Activated CD4-positive, alpha-beta T cell treated with anti-CD3 and anti-CD28 coated beads for 48 hours (primary cell): ENCODE measurements around the gene NINJ2.
A peak's percentile ranks its signal among the peaks of the same experiment; 100 is the strongest.

Experiments
- DNase-seq: peaks from one replicate; pipeline ENCODE4 v3.0.0-alpha.2; 2020

NINJ2 gene

DNA sequence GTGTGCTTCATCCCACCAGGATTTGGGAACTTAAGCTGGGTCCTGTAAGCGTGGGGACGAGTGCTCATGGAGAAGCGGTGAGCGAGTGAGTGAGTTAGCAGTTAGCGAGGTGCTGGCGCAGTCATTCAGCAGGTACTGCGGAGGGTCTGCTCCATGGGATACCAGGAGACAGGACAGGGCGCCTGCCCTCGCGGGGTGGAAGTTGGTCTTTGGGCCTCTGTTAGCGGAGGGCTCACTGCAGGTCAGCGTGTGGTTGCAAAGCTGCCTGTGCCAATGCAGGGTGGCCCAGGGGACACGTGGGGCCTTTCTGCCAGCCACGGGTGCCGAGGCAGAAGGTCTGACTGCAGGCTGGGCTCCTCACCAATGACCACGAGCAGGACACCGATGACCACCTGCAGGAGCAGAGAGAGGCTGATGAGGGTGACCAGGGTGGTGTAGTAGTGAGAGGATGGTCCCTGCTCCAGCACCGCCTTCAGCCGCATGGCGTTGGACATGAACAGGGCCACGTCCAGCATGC is 97.6 kb downstream of the NINJ2 start:
- DNase-seq, result no peak

DNA sequence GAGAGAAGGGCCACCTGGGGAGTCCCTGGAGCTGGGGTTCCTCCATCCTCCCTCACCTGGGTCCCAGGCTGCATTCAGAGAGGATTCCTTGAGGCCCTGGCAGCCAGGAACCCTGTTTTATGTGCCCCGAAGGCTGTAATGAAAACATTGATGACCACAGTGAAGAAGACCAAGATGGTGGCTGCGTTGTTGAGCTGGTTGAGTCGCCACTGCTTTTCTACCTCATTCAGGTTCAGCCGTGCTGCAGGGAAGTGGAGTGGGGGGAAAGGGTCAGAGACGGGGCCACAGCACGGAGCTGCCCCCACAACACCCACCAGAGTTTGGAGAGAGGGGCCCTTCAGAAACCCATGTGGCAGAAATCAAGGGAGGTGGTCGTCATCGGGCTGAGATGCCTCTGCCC is 98.1 kb downstream of the NINJ2 start:
- DNase-seq, result no peak

DNA sequence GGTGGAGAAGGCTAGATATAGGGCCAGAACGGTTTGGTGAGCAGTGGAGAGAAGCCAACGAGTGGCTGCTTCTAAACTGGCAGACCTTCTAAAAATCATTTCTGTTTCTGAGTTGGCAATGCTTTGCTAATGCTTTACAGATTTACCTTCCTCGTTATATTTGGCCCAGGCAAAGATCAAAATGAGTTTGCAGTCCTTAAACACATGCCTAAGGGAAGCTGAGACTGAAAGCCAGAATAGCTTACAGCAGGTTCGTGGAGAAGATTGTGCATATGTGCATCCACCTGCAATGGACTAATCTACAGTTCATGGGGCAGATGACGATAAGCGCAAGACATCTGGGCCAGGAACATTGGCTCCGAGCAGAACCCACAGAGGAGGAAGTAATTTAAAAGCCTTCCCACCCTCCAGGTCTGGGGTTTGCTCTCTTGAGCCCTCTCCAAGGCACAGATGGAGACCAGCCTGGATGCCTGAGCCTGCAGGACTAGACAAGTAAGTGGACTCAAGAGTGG is 99.4 kb downstream of the NINJ2 start:
- DNase-seq, result no peak

DNA sequence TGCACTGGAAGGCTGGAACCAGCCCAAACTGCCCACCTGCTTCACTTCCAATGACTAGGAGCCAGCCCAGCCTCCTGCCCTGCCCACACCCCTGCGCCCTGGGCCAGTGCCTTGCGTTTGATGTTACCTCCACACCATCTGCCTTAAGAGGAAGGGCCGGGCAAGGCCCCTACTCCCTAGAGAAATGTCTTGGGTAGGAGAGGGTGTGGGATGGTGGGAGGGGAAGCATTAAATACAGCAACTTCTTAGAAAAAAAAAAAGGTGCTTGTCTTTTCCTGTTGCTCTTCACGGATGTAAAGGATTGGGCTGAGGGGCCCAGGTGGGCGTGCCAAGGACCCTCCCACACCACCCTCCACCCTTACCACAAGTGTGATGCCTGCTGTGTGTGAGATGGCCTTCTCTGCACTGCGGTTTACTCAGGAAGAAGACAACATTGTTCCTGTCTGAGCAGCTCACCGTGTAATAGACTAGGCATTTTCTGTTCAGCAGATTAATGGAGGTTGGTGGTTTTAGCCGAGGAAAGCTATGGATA is 99.9 kb downstream of the NINJ2 start:
- DNase-seq, result peak; percentile 53

DNA sequence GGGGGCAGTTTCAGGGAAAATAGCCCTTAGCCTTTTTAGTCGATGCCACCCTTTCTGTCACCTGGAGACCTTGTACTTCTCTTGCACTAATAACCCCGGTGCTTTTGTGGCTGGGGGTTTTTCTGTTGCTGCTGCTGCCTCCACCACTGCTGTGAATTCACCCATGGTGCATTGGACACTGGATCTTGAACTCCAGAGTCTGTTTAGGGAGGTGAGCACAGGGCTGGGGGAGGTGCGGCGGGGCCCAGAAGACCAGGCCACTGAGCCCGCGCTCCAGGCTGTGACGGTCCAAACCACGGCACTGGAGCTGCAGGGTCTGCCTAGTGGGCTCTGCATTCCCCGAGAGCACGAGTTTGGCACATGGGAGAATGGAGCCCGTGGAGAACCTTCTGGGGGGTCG is 100.6 kb downstream of the NINJ2 start:
- DNase-seq, result no peak

DNA sequence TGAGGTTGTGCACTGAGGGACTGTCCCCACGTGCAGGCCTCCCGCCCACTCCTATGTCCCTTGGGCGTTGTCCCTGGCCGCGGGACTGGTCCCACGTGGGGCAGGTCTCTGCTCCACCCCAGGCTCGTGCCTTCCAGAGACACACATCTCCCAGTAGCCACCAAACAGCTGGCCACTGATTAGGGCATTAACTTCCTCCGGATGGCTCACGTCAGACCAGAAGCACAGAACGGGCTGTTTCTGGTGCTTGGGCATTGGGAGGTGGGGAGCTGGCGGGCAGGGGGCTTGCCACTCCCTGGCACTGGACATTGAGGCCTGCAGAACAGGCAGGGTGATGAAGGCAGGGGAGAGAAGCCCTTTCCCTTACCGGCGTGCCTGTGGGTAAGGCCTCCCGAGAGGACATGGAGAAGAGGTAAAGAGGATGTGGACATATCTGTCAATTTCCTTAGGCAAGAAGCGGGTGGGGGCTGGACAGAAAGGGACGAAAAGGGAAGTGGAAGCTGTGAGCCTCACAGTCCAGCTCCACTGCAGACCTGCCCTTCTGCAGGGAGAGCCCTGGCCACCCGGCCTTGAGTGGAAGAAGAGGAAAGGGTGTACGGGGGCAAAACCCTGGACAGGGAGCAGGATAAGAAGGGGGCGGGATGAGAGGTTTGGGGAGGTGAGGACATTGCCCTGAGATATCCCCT is 101.2 kb downstream of the NINJ2 start:
- no peak for DNase-seq

DNA sequence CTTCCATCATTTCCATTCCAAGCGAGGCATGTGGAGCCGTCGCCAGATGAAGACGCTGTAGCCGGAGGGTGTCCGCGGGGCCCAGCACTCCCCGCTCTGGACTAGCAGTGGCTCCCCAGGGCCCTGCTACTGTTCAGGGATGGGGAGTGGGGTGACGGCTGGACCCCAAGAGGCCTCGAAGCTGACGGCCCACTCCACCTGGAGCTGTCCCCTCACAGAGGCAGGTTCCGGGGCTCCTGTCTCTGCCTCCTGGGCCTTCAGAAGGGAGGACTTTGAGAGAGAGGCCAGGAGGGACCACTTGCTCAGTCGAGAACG is 101.9 kb downstream of the NINJ2 start:
- no peak for DNase-seq

DNA sequence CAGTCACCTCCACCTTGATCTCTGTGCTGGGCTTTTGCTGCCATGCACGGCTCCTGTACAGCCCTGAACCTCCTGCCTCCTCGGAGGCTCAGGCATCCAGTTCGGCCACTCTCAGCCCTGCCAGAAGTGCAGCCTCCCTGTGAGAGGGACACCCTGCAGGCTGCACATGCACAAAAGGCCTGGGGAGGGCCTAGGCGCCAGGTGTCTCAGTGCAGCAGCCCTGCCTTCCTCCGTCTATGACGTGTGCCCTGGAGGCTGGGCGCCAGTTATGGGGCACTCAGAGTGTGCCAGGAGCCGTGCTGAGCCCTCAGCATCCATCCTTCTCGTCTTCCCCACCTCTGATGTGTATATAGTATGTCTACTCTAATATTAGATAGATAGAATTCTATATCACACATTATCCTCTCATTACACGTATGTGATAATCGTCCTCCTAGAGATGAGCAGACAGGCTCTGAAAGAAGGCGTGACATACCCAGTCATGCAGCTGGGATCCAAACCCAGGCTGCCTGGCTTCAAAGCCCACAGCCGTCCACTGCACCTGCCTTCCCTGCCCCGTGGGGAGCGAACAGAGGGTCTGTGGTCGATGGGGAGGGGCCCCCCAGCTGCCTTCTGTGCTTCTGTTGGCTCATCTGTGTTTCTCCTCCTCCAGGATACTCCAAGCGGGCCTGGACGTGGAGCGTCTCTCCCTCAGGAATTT is 102.4 kb downstream of the NINJ2 start:
- DNase-seq, result no peak

DNA sequence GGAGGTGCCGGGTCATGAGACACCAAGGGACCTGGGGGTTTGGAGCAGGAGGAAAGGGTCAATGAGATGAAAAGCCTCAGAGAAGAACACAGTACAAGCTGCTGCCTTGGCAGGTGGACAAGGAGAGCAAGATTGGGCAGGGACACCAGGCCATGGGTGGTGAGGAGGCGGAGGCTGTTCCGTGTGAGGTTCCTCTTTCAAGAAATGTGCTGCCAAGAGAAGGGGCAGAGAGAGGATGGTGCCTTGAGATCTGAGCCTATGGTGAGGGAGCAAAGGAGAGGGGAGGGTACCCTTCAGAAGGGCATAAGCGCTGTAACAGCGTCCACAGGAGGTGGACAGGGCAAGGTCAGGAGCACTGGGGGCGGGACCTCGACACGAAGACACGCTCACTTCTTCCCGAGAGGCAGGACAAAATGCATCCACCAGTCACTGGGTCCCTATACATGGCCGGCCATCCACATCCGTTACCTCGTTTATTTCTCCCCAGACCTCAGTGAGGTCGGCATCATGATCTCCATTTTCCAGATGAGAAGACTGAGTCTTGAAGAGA is 103.3 kb downstream of the NINJ2 start:
- DNase-seq, result no peak

DNA sequence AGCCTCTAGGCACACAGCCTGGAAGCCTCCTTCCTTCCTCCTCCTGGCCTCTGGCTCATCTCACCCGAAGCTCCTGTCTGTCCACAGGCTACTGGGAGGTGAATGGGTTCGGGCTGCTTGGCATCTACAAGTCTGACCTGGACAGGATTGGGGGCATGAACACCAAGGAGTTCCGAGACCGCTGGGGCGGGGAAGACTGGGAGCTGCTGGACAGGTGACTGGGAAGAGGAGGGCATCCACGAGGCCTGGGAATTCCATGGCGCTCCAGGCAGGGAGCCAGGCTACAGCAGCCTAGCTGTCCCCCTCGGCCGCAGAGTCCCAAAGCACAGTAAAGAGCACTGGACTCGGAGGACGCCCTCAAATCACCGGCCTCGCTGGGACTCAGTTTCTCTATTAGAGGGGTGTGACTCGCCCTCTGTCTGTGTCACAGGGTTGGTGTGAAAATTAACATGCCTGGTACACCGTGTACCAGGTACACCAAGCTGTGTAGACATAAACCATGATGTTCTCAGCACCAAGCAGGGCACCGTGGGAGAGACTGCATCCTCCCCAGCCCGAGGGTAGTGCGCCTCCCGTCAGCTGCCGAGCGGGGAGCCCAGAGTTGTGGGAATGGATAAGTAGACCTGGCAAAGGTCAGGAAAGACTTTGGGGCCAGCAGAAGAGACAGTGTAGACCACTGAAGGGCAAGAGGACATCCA is 103.9 kb downstream of the NINJ2 start:
- no peak for DNase-seq

DNA sequence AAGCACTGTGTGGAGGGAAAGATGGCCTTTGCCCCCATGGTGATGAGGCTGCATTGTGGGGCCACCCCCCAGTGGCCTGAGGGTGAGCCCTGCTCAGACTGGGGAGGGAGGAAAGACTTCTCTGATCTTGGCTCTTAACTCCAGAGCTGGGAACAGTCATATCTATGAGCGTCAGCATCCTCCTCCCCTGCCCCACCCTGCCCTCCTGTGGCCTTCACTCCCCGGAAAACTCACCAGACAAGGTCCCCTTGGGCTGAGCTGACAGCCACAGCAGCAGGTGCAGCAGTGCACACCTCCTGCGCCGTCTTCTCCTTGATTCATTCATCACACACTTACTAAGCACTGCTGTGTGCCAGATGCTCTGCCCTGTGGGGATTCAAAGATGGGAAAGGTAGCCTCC is 104.7 kb downstream of the NINJ2 start:
- DNase-seq, result no peak

DNA sequence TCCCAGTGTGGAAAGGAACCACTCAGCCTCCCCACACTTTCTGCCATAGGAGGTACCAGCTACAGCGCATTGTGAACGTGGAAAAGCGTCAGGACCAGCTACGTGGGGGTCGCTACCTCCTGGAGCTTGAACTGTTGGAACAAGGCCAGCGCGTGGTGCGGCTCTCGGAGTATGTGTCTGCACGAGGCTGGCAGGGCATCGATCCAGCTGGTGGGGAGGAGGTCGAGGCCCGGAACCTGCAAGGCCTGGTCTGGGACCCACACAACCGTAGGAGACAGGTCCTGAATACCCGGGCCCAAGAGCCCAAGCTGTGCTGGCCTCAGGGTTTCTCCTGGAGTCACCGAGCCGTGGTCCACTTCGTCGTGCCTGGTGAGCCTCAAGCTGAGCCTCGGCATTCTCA is 106.7 kb downstream of the NINJ2 start:
- no peak for DNase-seq

DNA sequence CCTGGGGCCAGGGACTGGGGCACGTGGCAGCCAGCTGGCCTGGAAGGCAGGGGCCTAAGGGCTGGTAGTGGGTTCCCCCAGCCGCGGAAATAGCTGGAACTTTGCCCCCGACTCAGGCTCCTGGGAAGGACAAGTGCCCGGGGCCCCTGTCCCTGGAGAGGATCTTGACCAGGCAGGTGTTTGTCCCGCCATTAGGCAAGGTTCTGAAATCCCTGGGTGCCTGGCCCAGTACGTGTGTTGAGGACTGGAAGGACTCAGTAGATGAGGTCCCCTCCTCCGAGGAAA is 109.3 kb downstream of the NINJ2 start:
- no peak for DNase-seq

DNA sequence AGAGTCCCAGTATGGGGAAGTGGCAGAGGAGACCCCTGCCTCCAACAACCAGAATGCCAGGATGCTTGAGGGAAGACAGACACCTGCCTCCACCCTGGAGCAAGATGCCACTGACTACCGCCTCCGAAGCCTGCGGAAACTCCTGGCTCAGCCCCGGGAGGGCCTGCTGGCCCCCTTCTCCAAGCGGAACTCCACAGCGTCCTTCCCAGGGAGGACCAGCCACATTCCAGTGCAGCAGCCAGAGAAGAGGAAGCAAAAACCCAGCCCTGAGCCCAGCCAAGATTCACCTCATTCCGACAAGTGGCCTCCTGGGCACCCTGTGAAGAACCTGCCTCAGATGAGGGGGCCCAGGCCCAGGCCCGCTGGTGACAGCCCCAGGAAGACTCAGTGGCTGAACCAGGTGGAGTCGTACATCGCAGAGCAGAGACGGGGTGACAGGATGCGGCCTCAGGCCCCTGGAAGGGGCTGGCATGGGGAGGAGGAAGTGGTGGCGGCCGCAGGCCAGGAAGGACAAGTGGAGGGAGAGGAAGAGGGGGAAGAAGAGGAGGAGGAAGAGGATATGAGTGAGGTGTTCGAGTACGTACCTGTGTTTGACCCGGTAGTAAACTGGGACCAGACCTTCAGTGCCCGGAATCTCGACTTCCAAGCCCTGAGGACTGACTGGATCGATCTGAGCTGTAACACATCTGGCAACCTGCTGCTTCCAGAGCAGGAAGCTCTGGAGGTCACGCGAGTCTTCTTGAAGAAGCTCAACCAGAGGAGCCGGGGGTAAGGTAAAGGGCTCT is 109.8 kb downstream of the NINJ2 start:
- no peak for DNase-seq

DNA sequence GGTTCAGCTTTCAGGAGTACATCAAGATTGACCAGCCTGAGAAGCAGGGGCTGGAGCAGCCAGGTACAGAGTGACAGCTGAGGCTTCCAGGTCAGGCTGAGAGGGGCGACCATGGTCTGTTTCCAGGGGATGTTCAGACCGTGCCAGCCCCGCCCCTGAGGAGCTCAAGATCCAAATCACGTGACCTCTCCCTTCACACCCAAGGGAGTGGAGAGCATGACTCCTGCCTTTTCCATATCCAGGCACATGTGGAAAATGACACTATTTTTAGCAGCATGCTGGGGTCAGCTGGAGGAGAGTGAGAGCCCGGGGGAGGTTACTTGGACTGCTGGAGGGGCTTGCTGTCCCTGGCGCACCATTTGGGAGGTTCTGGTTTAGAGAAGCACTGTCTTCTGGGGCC is 110.8 kb downstream of the NINJ2 start:
- no peak for DNase-seq

DNA sequence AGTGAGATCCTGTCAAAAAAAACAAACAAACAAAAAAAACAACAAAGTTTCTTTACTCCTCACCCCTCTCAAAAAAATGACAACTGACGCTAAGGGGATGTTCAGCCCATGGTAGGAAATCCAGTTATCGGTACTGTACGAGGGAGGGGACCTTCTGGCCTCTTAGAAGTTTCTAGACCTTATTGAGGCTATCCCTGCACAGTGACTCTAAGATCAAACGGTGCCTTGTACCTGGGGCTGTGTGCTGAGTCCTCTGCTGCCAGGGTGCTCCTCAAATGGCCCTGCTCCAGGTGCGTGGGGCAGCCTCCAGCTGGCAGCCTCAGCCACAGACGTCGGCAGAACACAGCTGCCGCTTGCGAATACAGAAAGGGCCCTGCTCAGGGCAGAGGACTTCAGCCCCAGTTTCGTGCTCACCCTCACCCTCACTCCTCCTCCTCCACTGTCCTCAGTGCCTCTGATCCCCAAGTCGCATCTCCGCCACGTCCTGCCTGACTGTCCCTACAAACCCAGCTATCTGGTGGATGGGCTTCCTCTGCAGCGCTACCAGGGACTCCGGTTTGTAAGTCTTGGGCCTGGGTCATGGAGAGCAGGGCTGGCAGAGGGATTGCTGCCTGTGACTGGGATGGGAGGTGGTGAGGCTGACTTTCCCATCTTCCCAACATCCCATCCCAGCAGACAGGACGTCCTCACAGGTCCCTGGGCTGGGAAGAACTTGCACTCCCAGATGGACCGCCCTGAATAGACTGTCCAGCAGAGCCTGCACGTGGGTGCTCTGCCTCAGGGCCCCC is 112.6 kb downstream of the NINJ2 start:
- no peak for DNase-seq

DNA sequence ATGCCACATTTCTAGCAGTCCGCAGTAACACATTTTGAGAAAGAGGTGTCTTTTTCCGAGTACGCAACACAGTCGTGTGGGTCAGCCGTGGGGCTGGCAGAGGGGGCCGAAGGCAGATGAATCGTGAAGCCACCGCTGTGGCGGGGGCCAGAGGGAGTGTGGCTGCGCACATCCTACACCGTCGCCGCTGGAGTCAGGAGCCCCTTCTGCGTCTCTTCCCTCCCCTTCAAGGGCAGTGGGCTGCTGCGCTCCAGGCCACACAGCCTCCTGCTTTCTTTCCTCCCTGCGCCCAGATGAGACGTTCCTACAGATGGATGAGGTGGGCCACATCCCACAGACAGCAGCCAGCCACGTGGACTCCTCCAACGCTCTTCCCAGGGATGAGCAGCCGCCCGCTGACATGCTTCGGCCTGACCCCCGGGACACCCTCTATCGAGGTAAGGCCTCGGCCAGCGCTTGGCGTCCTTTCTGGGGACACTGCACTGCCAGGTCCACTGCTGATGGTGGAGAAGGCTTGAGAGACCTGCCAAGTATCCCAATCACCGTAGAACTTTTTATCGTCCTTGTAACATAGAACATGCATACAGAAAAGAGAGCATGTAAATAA is 113.7 kb downstream of the NINJ2 start:
- no peak for DNase-seq

DNA sequence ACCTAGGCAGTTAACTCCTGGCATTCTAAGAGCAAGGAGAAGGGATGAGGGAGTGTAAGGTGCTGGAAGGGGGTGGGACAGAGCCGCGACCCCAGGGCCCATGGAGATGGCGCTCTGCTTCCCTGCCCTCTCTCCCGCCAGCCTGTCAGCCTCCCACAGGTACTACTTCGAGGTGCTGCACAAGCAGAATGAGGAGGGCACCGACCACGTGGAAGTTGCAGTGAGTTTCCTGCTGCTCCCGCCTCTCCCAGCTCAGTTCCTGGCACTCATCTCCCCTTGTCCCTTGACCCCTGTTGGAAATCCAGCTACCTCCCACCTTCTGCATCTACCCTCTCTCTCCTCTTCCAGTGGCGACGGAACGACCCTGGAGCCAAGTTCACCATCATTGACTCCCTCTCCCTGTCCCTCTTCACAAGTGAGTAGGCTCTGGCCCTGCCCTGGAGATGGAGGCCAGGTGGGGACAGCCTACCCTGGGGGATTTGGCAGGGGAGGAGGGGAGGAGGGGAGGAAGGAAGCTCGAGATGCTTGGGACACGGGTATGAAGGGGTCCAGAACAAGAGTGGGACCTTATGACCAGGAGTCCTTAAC is 115.3 kb downstream of the NINJ2 start:
- DNase-seq, result no peak

DNA sequence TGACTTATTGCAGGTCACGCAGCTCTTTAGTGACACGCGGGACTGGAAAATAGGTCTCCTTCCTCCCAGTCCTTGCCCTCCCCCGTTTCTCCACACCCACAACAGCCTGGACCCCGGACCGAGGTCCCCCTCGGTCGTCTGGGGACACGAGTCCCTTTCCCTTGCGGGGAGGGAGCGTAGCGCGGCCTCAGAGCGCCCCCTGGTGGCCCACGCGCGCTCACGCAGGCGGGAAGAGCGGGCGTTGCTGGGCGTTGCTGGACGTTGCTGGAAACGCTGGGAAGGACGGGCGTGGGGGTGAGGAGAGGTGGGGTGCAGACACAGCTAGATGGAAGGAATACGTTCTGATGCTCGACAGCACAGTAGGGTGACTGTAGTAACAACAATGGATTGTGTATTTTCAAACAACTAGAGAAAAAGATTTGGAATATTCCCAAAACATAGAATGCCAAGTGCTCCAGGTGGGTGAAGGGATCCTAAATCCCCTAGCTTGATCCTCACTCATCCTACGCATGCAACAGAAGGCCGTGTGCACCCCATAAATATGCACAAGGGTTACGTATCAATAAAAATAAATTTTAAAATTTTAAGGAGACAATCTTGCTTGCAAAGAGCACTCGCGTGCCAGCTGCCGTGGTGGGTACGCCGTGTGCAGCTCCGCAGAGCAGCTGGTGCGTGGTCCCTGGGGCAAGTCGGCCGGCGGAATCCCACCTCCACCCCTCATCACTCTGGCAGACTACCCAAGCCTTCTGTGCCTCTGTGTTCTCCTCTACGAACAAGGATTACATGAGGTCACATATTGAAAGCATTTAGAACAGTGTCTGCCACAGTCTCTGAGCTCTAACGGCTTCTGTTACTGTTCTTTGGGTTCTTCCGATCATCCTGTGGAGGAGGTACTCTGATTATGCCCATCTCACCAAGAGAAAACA is 116.1 kb downstream of the NINJ2 start:
- DNase-seq, result peak; percentile 80
